Stimulated activated CD4-positive, alpha-beta T cell treated with anti-CD3 and anti-CD28 coated beads, Interleukin-15, amount 100 ng/mL, for 48 hours (primary cell): Measurements from ENCODE around the gene FAAP100.

ENCODE experiments used
- DNase-seq, 2 donors: peaks; one replicate each; pipeline ENCODE4 v3.0.0-alpha.2; 2020; ENCODE audit warnings: low read depth in 2 of 2

FAAP100 gene

GRCh38 chr17:81524865-81525159 lies 27.3 kb downstream of the FAAP100 start:
- no peak for DNase-seq

GRCh38 chr17:81524039-81524864 lies 27.9 kb downstream of the FAAP100 start:
- DNase-seq = no peak

GRCh38 chr17:81523402-81524038 lies 28.6 kb downstream of the FAAP100 start:
- DNase-seq = no peak

- no peak for DNase-seq
These were observed 29.4 kb downstream of the FAAP100 start for GRCh38 chr17:81522491-81523401.

GRCh38 chr17:81520021-81520901 lies 31.9 kb downstream of the FAAP100 start:
- no peak for DNase-seq

GRCh38 chr17:81519284-81520020 lies 32.7 kb downstream of the FAAP100 start:
- DNase-seq = peak in 1 of 2 donors; percentile 63

GRCh38 chr17:81518785-81519283 lies 33.3 kb downstream of the FAAP100 start:
- DNase-seq = no peak

- no peak for DNase-seq
These were observed 33.9 kb downstream of the FAAP100 start for GRCh38 chr17:81518113-81518784.

- DNase-seq = no peak
These were observed 34.6 kb downstream of the FAAP100 start for GRCh38 chr17:81517339-81518112.

- no peak for DNase-seq
These were observed 35.2 kb downstream of the FAAP100 start for GRCh38 chr17:81517009-81517338.

- DNase-seq = no peak
These were observed 35.7 kb downstream of the FAAP100 start for GRCh38 chr17:81516439-81516838.

GRCh38 chr17:81515530-81516041 lies 36.6 kb downstream of the FAAP100 start:
- DNase-seq = no peak

GRCh38 chr17:81514739-81515529 lies 37.2 kb downstream of the FAAP100 start:
- peak in 1 of 2 donors; percentile 68 for DNase-seq

GRCh38 chr17:81514489-81514738 lies 37.7 kb downstream of the FAAP100 start:
- no peak for DNase-seq

GRCh38 chr17:81513753-81514488 lies 38.2 kb downstream of the FAAP100 start:
- no peak for DNase-seq

- DNase-seq = peak; percentile 62 to 63
These were observed 38.8 kb downstream of the FAAP100 start for GRCh38 chr17:81513372-81513752.

GRCh38 chr17:81512562-81513371 lies 39.4 kb downstream of the FAAP100 start, which contains the start of gene ACTG1:
Gene ACTG1, minus strand, starts transcription at chr17:81512799. Its CDS starts 445 bp downstream, at chr17:81512354.
- DNase-seq = peak; percentile 85 to 86
